ENCODE results near the gene E2F8.

Gene E2F8

DNA sequence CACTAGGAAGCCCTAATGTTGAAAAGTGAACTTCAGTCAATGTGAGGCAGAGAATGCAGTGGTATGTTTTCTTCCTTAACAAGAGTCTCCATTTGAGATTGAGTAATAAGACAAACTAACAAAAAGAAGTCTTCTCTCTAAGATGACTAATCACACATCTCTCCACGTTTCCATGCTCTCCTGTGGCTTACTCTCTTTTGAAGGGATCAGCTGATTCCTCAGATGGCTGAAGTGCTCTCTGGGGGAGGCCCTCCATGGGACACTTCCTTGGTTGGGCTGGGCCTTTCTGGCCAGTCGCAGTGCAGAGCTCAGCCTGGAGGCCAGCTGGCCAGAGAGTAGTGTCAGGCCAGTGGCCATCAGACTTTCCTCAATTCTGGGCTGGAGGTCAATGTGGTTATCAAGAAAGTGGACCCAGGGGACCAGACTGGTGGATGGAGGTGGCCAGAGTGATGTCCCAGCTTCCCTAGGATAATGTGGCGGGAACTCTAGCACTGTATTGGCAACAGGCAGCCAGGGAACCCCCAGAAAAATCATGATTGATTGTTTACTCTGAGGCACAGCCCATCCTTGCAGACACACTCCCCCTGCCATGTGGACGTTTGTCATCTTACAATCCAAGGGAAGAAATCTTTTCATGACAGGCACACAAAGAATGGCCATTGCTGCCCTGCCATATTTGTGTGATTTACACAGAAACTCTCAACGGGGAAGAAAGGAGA is 53.5 kb downstream of the E2F8 start:
- no peaks in the 10 kb centered on the region for H3K27me3 ChIP-seq (replicated peaks in 2 of 5; ENCODE audit: control insufficient read depth in 4 of 5, insufficient read depth in 5 of 5, low read length in 4 of 5)
- ChIA-PET POLR2A (no interaction called here), CTCF (interaction anchor here (1.3 to 1.6 kb wide), 2 partner anchors 14 to 25 kb away, joined by 3 to 8 read pairs; partner anchors contain the start of gene CSRP3)
- no peaks in the 10 kb centered on the region for H3K9me3 ChIP-seq (ENCODE audit: control extremely low read depth in 1 of 5, control insufficient read depth in 4 of 5, insufficient read depth in 2 of 5, low read depth in 1 of 5, low read length in 4 of 5)
- H3K4me3 ChIP-seq (ENCODE audit: control insufficient read depth in 1 of 7, extremely low read depth in 1 of 7, insufficient read depth in 4 of 7, low read depth in 2 of 7, low read length in 6 of 7) = no peak overlapping the region
- WGBS (ENCODE audit: insufficient coverage) = 88% methylated on average over 5 of the region's 5 CpGs
- H3K27ac ChIP-seq (ENCODE audit: insufficient read depth in 1 of 2, low read depth in 1 of 2, low read length in 2 of 2, poor library complexity in 1 of 2, severe bottlenecking in 2 of 2) = no peak overlapping the region
- H3K36me3 ChIP-seq (ENCODE audit: control insufficient read depth in 4 of 4, insufficient read depth in 4 of 4, low read length in 3 of 4) = no peaks in the 10 kb centered on the region
- no peak for DNase-seq
- peaks cover 0 to 10% (median under 1%) of the 10 kb centered on the region in 4 experiments for H3K4me1 ChIP-seq (ENCODE audit: control extremely low read depth in 1 of 4, control insufficient read depth in 4 of 4, insufficient read depth in 4 of 4, low read length in 3 of 4)

GRCh38 chr11:19185516-19186052 is 55.2 kb downstream of the E2F8 start:
- WGBS (ENCODE audit: insufficient coverage) = 68% methylated on average over 4 of the region's 6 CpGs
- H3K4me3 ChIP-seq (ENCODE audit: control insufficient read depth in 1 of 7, extremely low read depth in 1 of 7, insufficient read depth in 4 of 7, low read depth in 2 of 7, low read length in 6 of 7) = no peak overlapping the region

GRCh38 chr11:19185036-19185435 is 55.7 kb downstream of the E2F8 start:
- ChIA-PET CTCF (no interaction called here), POLR2A (no interaction called here)
- H3K27ac ChIP-seq (ENCODE audit: insufficient read depth in 1 of 2, low read depth in 1 of 2, low read length in 2 of 2, poor library complexity in 1 of 2, severe bottlenecking in 2 of 2) = no peak overlapping the region
- H3K36me3 ChIP-seq (ENCODE audit: control insufficient read depth in 4 of 4, insufficient read depth in 4 of 4, low read length in 3 of 4) = no peaks in the 10 kb centered on the region
- no peak for DNase-seq
- 88% methylated on average over 2 of the region's 2 CpGs for WGBS (ENCODE audit: insufficient coverage)
- peaks cover 0 to 24% (median 4%) of the 10 kb centered on the region in 4 experiments for H3K4me1 ChIP-seq (ENCODE audit: control extremely low read depth in 1 of 4, control insufficient read depth in 4 of 4, insufficient read depth in 4 of 4, low read length in 3 of 4)
- H3K9me3 ChIP-seq (ENCODE audit: control extremely low read depth in 1 of 5, control insufficient read depth in 4 of 5, insufficient read depth in 2 of 5, low read depth in 1 of 5, low read length in 4 of 5) = no peaks in the 10 kb centered on the region
- H3K27me3 ChIP-seq (replicated peaks in 2 of 5; ENCODE audit: control insufficient read depth in 4 of 5, insufficient read depth in 5 of 5, low read length in 4 of 5) = no peaks in the 10 kb centered on the region
- H3K4me3 ChIP-seq (ENCODE audit: control insufficient read depth in 1 of 7, extremely low read depth in 1 of 7, insufficient read depth in 4 of 7, low read depth in 2 of 7, low read length in 6 of 7) = no peak overlapping the region

More at GRCh38 chr11:19185516-19186052, 55.2 kb downstream of the E2F8 start:
- Histone ChIP-seq H3K9me3 (ENCODE audit: control extremely low read depth in 1 of 5, control insufficient read depth in 4 of 5, insufficient read depth in 2 of 5, low read depth in 1 of 5, low read length in 4 of 5) (no peaks in the 10 kb centered on the region), H3K4me1 (ENCODE audit: control extremely low read depth in 1 of 4, control insufficient read depth in 4 of 4, insufficient read depth in 4 of 4, low read length in 3 of 4) (peaks cover 0 to 24% (median 4%) of the 10 kb centered on the region in 4 experiments), H3K27me3 (replicated peaks in 2 of 5; ENCODE audit: control insufficient read depth in 4 of 5, insufficient read depth in 5 of 5, low read length in 4 of 5) (no peaks in the 10 kb centered on the region), H3K27ac (ENCODE audit: insufficient read depth in 1 of 2, low read depth in 1 of 2, low read length in 2 of 2, poor library complexity in 1 of 2, severe bottlenecking in 2 of 2) (no peak overlapping the region), H3K36me3 (ENCODE audit: control insufficient read depth in 4 of 4, insufficient read depth in 4 of 4, low read length in 3 of 4) (no peaks in the 10 kb centered on the region)
- ChIA-PET CTCF (interaction anchor here (1.5 to 1.6 kb wide), 2 partner anchors 13 to 16 kb away, joined by 5 to 8 read pairs; partner anchors contain the start of gene CSRP3), POLR2A (no interaction called here)
- DNase-seq = no peak

GRCh38 chr11:19183646-19184045 is 57.1 kb downstream of the E2F8 start:
- H3K27ac ChIP-seq (ENCODE audit: insufficient read depth in 1 of 2, low read depth in 1 of 2, low read length in 2 of 2, poor library complexity in 1 of 2, severe bottlenecking in 2 of 2) = no peak overlapping the region
- no peak overlapping the region for H3K4me3 ChIP-seq (ENCODE audit: control insufficient read depth in 1 of 7, extremely low read depth in 1 of 7, insufficient read depth in 4 of 7, low read depth in 2 of 7, low read length in 6 of 7)
- 87% methylated on average over 2 of the region's 7 CpGs for WGBS (ENCODE audit: insufficient coverage)
- CTCF ChIA-PET = no interaction called here
- H3K4me1 ChIP-seq (ENCODE audit: control extremely low read depth in 1 of 4, control insufficient read depth in 4 of 4, insufficient read depth in 4 of 4, low read length in 3 of 4) = peaks cover 0 to 24% (median 4%) of the 10 kb centered on the region in 4 experiments
- DNase-seq = no peak
- H3K9me3 ChIP-seq (ENCODE audit: control extremely low read depth in 1 of 5, control insufficient read depth in 4 of 5, insufficient read depth in 2 of 5, low read depth in 1 of 5, low read length in 4 of 5) = no peaks in the 10 kb centered on the region
- POLR2A ChIA-PET = no interaction called here
- no peaks in the 10 kb centered on the region for H3K36me3 ChIP-seq (ENCODE audit: control insufficient read depth in 4 of 4, insufficient read depth in 4 of 4, low read length in 3 of 4)
- no peaks in the 10 kb centered on the region for H3K27me3 ChIP-seq (replicated peaks in 2 of 5; ENCODE audit: control insufficient read depth in 4 of 5, insufficient read depth in 5 of 5, low read length in 4 of 5)

GRCh38 chr11:19181531-19182261 is 59.0 kb downstream of the E2F8 start:
- Histone ChIP-seq H3K27me3 (replicated peaks in 2 of 5; ENCODE audit: control insufficient read depth in 4 of 5, insufficient read depth in 5 of 5, low read length in 4 of 5) (no peaks in the 10 kb centered on the region), H3K36me3 (ENCODE audit: control insufficient read depth in 4 of 4, insufficient read depth in 4 of 4, low read length in 3 of 4) (peaks cover 0 to 3% (median 1%) of the 10 kb centered on the region in 4 experiments), H3K4me1 (ENCODE audit: control extremely low read depth in 1 of 4, control insufficient read depth in 4 of 4, insufficient read depth in 4 of 4, low read length in 3 of 4) (peaks cover 0 to 24% (median 4%) of the 10 kb centered on the region in 4 experiments), H3K27ac (ENCODE audit: insufficient read depth in 1 of 2, low read depth in 1 of 2, low read length in 2 of 2, poor library complexity in 1 of 2, severe bottlenecking in 2 of 2) (no peak overlapping the region), H3K9me3 (ENCODE audit: control extremely low read depth in 1 of 5, control insufficient read depth in 4 of 5, insufficient read depth in 2 of 5, low read depth in 1 of 5, low read length in 4 of 5) (no peaks in the 10 kb centered on the region), H3K4me3 (ENCODE audit: control insufficient read depth in 1 of 7, extremely low read depth in 1 of 7, insufficient read depth in 4 of 7, low read depth in 2 of 7, low read length in 6 of 7) (peak overlapping the region in 1 of 7 experiments; percentile 8)
- CTCF ChIA-PET = interaction anchor here (1.0 to 1.3 kb wide), 2 partner anchors 111 to 370 kb away, joined by 3 read pairs; no protein-coding TSS in a partner anchor
- DNase-seq = peak in 2 of 3 donors; percentile 41 to 48
- POLR2A ChIA-PET = no interaction called here
- 44% methylated on average over 4 of the region's 5 CpGs for WGBS (ENCODE audit: insufficient coverage)

- CTCF ChIA-PET = no interaction called here
- no peak overlapping the region for H3K27ac ChIP-seq (ENCODE audit: insufficient read depth in 1 of 2, low read depth in 1 of 2, low read length in 2 of 2, poor library complexity in 1 of 2, severe bottlenecking in 2 of 2)
- H3K36me3 ChIP-seq (ENCODE audit: control insufficient read depth in 4 of 4, insufficient read depth in 4 of 4, low read length in 3 of 4) = peaks cover 10 to 35% (median 28%) of the 10 kb centered on the region in 4 experiments
- WGBS (ENCODE audit: insufficient coverage) = 100% methylated on average over 1 of the region's 2 CpGs
- no peaks in the 10 kb centered on the region for H3K9me3 ChIP-seq (ENCODE audit: control extremely low read depth in 1 of 5, control insufficient read depth in 4 of 5, insufficient read depth in 2 of 5, low read depth in 1 of 5, low read length in 4 of 5)
- peaks cover 0 to 8% (median 1%) of the 10 kb centered on the region in 4 experiments for H3K4me1 ChIP-seq (ENCODE audit: control extremely low read depth in 1 of 4, control insufficient read depth in 4 of 4, insufficient read depth in 4 of 4, low read length in 3 of 4)
- DNase-seq = no peak
- no peaks in the 10 kb centered on the region for H3K27me3 ChIP-seq (replicated peaks in 2 of 5; ENCODE audit: control insufficient read depth in 4 of 5, insufficient read depth in 5 of 5, low read length in 4 of 5)
- H3K4me3 ChIP-seq (ENCODE audit: control insufficient read depth in 1 of 7, extremely low read depth in 1 of 7, insufficient read depth in 4 of 7, low read depth in 2 of 7, low read length in 6 of 7) = no peak overlapping the region
- POLR2A ChIA-PET = interaction anchor here (0.5 kb wide), 1 partner anchor 20 kb away, joined by 3 read pairs; no protein-coding TSS in a partner anchor
Measured at GRCh38 chr11:19176629-19177186, 64.0 kb downstream of the E2F8 start.
